ENCODE data around the gene TRAF5.

TRAF5 gene

DNA sequence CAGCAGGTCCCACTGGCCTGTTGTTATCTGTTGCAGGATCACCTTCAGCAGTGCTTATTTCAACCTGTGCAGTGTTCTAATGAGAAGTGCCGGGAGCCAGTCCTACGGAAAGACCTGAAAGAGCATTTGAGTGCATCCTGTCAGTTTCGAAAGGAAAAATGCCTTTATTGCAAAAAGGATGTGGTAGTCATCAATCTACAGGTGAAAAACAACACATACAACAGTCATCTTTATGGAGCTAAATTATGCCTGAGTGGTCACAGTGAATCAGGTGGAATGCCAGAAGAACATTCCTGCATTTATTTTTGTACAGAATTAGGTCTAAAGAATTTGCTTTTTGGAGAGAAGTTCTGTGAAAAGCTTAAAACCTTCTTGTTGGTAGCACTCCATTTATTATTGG, 33.2 kb downstream of the TRAF5 start:
- no peaks in the 10 kb centered on the region for H3K4me1 ChIP-seq (ENCODE audit: control insufficient read depth, insufficient read depth, low read length)
- H3K27ac ChIP-seq (ENCODE audit: low read depth, low read length), result no peak overlapping the region
- H3K36me3 ChIP-seq (ENCODE audit: control insufficient read depth, insufficient read depth, low read length), result peaks cover 38% of the 10 kb centered on the region
- H3K27me3 ChIP-seq (ENCODE audit: control insufficient read depth, insufficient read depth, low read length), result no peaks in the 10 kb centered on the region
- no peaks in the 10 kb centered on the region for H3K9me3 ChIP-seq (ENCODE audit: control insufficient read depth, insufficient read depth, low read depth, low read length)
- H3K9ac ChIP-seq (ENCODE audit: low read length), result no peak overlapping the region
- no peak overlapping the region for H3K4me3 ChIP-seq (ENCODE audit: low read depth, low read length)

DNA sequence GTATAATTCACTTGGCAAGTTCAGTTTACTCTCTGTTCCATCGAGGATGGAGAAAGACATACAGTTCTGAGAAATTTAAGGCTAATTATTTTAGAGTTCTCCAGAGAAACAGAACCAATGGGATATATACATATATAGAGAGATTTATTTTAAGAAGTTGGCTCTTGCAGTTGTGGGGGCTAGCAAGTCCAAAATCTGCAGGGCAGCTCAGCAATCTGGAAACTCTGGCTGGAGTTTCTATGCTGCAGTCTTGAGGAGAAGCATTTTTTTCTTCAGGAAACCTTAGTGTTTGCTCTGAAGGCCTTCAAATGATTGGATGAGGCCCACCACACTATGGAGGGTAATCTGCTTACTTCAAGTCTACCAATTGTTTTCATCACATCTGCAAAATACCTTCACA, 34.6 kb downstream of the TRAF5 start:
- Histone ChIP-seq H3K27ac (ENCODE audit: low read depth, low read length) (no peak overlapping the region), H3K4me3 (ENCODE audit: low read depth, low read length) (no peak overlapping the region), H3K27me3 (ENCODE audit: control insufficient read depth, insufficient read depth, low read length) (no peaks in the 10 kb centered on the region), H3K4me1 (ENCODE audit: control insufficient read depth, insufficient read depth, low read length) (no peaks in the 10 kb centered on the region), H3K9me3 (ENCODE audit: control insufficient read depth, insufficient read depth, low read depth, low read length) (no peaks in the 10 kb centered on the region), H3K36me3 (ENCODE audit: control insufficient read depth, insufficient read depth, low read length) (peaks cover 39% of the 10 kb centered on the region), H3K9ac (ENCODE audit: low read length) (no peak overlapping the region)

DNA sequence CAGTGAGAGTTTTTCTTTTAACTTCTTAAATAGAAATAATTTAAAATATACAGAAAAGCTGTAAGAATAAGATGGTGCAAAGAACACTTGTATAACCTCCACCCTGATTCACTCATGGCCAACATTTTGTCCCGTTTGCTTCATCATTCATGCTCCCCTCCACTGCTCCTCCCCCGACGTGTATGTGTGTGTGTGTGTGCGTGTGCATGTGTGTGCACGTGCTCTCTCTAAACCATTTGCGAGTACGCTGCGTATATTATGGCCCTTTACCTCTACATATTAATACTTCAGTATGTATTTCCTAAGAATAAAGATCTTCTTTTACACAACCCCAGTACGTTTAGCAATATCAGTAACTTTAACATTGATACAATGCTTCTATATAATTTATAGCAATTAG, 43.0 kb downstream of the TRAF5 start:
- H3K9ac ChIP-seq (ENCODE audit: low read length), result no peak overlapping the region
- no peaks in the 10 kb centered on the region for H3K4me1 ChIP-seq (ENCODE audit: control insufficient read depth, insufficient read depth, low read length)
- no peak overlapping the region for H3K4me3 ChIP-seq (ENCODE audit: low read depth, low read length)
- no peaks in the 10 kb centered on the region for H3K27me3 ChIP-seq (ENCODE audit: control insufficient read depth, insufficient read depth, low read length)
- H3K9me3 ChIP-seq (ENCODE audit: control insufficient read depth, insufficient read depth, low read depth, low read length), result no peaks in the 10 kb centered on the region
- H3K27ac ChIP-seq (ENCODE audit: low read depth, low read length), result no peak overlapping the region
- peaks cover 28% of the 10 kb centered on the region for H3K36me3 ChIP-seq (ENCODE audit: control insufficient read depth, insufficient read depth, low read length)

DNA sequence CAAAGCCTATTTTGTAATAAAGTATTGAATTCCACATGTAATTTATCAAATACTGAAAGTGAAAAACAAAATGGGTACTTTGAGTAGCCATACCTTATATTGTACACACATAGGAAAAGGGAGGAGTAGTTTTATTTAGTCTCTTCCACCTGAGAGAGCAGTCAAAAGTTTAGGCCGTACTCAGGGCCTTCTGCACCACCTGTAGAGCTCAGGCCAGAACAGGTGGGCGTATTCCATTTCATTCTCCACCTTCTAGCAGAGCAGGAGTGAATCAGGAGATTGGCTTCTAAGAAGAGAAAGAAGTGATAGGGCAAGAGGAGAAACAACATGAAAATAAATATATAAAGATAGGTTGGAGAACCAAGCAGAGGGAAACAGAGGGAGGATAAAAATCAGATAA, 44.0 kb downstream of the TRAF5 start:
- Histone ChIP-seq H3K9me3 (ENCODE audit: control insufficient read depth, insufficient read depth, low read depth, low read length) (no peaks in the 10 kb centered on the region), H3K27ac (ENCODE audit: low read depth, low read length) (no peak overlapping the region), H3K9ac (ENCODE audit: low read length) (no peak overlapping the region), H3K4me3 (ENCODE audit: low read depth, low read length) (no peak overlapping the region), H3K27me3 (ENCODE audit: control insufficient read depth, insufficient read depth, low read length) (no peaks in the 10 kb centered on the region), H3K36me3 (ENCODE audit: control insufficient read depth, insufficient read depth, low read length) (peaks cover 30% of the 10 kb centered on the region), H3K4me1 (ENCODE audit: control insufficient read depth, insufficient read depth, low read length) (no peaks in the 10 kb centered on the region)

DNA sequence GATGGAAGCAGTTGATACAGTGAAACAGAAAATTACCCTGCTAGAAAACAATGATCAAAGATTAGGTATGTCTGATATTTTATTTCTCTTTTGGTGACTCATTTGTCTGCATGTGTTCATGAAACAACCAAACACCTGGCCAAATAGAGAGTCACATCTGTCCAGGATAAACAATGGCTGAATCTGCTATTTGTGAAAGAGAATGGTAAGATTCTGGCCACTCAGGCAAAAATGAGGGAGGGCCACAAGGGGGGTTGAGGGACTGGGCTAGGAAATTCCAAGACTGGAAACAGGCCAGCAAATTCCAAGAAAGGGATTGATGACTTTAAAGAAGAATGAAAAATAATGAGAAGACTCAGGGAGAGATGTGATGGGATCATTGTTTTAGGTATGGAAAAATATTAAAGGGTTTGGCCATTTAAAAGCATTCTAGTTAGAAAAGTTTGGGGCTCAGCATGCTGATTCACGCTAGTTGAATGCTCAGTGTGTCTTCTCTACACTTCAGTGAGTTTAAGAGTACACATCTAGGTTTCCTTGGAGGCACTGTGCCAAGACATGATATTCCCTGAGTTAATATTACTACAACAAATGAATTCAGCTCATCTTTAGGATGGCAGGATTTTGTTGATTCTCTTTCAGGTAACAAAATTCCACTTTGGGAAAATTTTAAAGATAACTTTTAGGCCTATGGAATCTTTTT, 44.9 kb downstream of the TRAF5 start:
- Histone ChIP-seq H3K27me3 (ENCODE audit: control insufficient read depth, insufficient read depth, low read length) (no peaks in the 10 kb centered on the region), H3K36me3 (ENCODE audit: control insufficient read depth, insufficient read depth, low read length) (peaks cover 22% of the 10 kb centered on the region), H3K4me3 (ENCODE audit: low read depth, low read length) (no peak overlapping the region), H3K4me1 (ENCODE audit: control insufficient read depth, insufficient read depth, low read length) (peaks cover 2% of the 10 kb centered on the region; the same call in 1 of the 2 replicates), H3K27ac (ENCODE audit: low read depth, low read length) (no peak overlapping the region), H3K9ac (ENCODE audit: low read length) (no peak overlapping the region), H3K9me3 (ENCODE audit: control insufficient read depth, insufficient read depth, low read depth, low read length) (no peaks in the 10 kb centered on the region)

DNA sequence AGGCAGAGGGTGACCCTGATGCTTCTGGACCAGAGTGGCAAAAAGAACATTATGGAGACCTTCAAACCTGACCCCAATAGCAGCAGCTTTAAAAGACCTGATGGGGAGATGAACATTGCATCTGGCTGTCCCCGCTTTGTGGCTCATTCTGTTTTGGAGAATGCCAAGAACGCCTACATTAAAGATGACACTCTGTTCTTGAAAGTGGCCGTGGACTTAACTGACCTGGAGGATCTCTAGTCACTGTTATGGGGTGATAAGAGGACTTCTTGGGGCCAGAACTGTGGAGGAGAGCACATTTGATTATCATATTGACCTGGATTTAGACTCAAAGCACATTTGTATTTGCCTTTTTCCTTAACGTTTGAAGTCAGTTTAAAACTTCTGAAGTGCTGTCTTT, 45.8 kb downstream of the TRAF5 start:
- no peak overlapping the region for H3K9ac ChIP-seq (ENCODE audit: low read length)
- no peaks in the 10 kb centered on the region for H3K9me3 ChIP-seq (ENCODE audit: control insufficient read depth, insufficient read depth, low read depth, low read length)
- peaks cover 11% of the 10 kb centered on the region for H3K4me1 ChIP-seq (ENCODE audit: control insufficient read depth, insufficient read depth, low read length)
- H3K36me3 ChIP-seq (ENCODE audit: control insufficient read depth, insufficient read depth, low read length), result peaks cover 17% of the 10 kb centered on the region
- no peak overlapping the region for H3K4me3 ChIP-seq (ENCODE audit: low read depth, low read length)
- H3K27ac ChIP-seq (ENCODE audit: low read depth, low read length), result no peak overlapping the region
- H3K27me3 ChIP-seq (ENCODE audit: control insufficient read depth, insufficient read depth, low read length), result no peaks in the 10 kb centered on the region

DNA sequence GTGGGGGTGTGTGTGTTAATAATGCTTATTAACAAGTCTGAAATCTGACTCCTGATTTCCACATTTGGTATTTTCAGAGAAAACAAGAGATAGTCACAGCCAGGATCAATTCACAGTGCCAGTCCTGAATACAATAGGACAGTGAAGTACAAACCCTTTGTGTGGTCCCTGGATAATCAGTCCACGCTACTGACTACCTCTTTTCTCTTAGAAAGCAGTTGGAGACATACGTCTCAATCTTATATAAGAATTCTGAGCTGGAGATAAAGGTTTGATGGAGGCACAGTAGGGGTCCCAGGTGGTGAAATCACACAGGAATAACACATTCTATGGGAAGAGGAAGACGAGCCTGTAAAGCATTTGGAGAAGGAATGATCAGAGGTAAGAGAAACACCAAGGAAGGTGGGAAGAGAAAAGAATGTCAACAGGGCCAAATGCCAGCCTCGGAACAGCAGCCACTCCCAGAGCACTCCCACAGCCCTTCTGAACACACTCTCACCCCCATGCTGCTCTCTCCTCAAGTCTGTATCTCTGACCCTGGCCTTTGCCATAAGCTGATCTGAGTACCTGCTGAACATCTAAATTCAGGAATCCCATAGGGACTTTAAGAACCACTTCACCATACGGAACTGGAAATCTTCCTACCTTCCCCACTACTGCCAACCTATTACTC, 48.6 kb downstream of the TRAF5 start:
- H3K27ac ChIP-seq (ENCODE audit: low read depth, low read length), result no peak overlapping the region
- H3K4me3 ChIP-seq (ENCODE audit: low read depth, low read length), result no peak overlapping the region
- peaks cover 25% of the 10 kb centered on the region for H3K4me1 ChIP-seq (ENCODE audit: control insufficient read depth, insufficient read depth, low read length)
- no peak overlapping the region for H3K9ac ChIP-seq (ENCODE audit: low read length)
- peaks cover 9% of the 10 kb centered on the region; the same call in 1 of the 2 replicates for H3K36me3 ChIP-seq (ENCODE audit: control insufficient read depth, insufficient read depth, low read length)
- H3K27me3 ChIP-seq (ENCODE audit: control insufficient read depth, insufficient read depth, low read length), result no peaks in the 10 kb centered on the region
- H3K9me3 ChIP-seq (ENCODE audit: control insufficient read depth, insufficient read depth, low read depth, low read length), result no peaks in the 10 kb centered on the region

DNA sequence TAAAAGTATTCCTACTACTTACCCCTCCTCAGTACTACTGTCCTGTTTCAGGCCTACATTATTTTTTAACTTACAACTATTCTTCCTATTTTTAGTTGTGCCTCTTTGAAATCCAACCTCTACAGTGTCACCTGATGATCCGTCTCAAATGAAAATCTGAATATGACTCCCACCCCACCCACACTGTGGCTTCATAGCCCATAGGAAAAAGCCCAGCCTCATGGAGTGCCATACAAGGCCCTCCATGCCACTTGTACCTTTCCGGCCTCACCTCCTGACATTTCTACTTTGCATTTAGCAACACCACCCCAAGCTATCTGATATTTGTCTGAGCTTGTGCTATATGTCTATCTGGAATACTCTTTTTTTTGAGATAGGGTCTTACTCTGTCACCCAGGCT, 49.3 kb downstream of the TRAF5 start:
- H3K9ac ChIP-seq (ENCODE audit: low read length), result no peak overlapping the region
- no peaks in the 10 kb centered on the region for H3K9me3 ChIP-seq (ENCODE audit: control insufficient read depth, insufficient read depth, low read depth, low read length)
- peaks cover 9% of the 10 kb centered on the region; the same call in 1 of the 2 replicates for H3K36me3 ChIP-seq (ENCODE audit: control insufficient read depth, insufficient read depth, low read length)
- peaks cover 25% of the 10 kb centered on the region for H3K4me1 ChIP-seq (ENCODE audit: control insufficient read depth, insufficient read depth, low read length)
- no peak overlapping the region for H3K27ac ChIP-seq (ENCODE audit: low read depth, low read length)
- no peak overlapping the region for H3K4me3 ChIP-seq (ENCODE audit: low read depth, low read length)
- no peaks in the 10 kb centered on the region for H3K27me3 ChIP-seq (ENCODE audit: control insufficient read depth, insufficient read depth, low read length)

DNA sequence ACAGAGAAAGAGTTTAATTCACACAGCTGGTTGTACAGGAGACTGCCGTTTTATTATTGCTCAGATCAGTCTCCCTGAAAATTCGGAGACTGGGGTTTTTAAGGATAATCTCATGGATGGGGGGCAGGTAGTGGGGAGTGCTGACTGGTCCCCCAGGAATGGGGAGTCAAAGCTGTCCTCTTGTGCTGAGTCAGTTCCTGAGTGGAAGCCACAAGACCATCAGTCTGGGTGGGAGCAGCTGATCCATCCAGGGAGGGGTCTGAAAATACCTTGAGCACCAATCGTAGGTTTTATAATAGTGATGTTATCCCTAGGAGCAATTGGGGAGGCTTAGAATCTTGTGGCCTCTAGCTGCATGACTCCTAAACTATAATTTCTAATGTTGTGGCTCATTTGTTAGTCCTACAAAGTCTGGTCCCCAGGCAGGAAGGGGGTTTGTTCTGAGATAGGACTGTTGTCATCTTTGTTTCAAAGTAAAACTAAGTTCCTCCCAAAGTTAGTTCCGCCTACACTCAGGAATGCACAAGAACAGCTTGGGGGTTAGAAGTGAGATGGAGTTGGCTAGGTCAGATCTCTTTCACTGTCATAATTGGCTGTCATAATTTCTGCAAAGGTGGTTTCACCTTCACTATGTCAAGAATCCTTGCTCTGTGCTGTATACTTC, 50.3 kb downstream of the TRAF5 start:
- H3K9me3 ChIP-seq (ENCODE audit: control insufficient read depth, insufficient read depth, low read depth, low read length), result no peaks in the 10 kb centered on the region
- H3K4me1 ChIP-seq (ENCODE audit: control insufficient read depth, insufficient read depth, low read length), result peaks cover 25% of the 10 kb centered on the region
- H3K36me3 ChIP-seq (ENCODE audit: control insufficient read depth, insufficient read depth, low read length), result peaks cover 9% of the 10 kb centered on the region; the same call in 1 of the 2 replicates
- H3K27ac ChIP-seq (ENCODE audit: low read depth, low read length), result no peak overlapping the region
- no peaks in the 10 kb centered on the region for H3K27me3 ChIP-seq (ENCODE audit: control insufficient read depth, insufficient read depth, low read length)
- H3K4me3 ChIP-seq (ENCODE audit: low read depth, low read length), result no peak overlapping the region
- H3K9ac ChIP-seq (ENCODE audit: low read length), result no peak overlapping the region

DNA sequence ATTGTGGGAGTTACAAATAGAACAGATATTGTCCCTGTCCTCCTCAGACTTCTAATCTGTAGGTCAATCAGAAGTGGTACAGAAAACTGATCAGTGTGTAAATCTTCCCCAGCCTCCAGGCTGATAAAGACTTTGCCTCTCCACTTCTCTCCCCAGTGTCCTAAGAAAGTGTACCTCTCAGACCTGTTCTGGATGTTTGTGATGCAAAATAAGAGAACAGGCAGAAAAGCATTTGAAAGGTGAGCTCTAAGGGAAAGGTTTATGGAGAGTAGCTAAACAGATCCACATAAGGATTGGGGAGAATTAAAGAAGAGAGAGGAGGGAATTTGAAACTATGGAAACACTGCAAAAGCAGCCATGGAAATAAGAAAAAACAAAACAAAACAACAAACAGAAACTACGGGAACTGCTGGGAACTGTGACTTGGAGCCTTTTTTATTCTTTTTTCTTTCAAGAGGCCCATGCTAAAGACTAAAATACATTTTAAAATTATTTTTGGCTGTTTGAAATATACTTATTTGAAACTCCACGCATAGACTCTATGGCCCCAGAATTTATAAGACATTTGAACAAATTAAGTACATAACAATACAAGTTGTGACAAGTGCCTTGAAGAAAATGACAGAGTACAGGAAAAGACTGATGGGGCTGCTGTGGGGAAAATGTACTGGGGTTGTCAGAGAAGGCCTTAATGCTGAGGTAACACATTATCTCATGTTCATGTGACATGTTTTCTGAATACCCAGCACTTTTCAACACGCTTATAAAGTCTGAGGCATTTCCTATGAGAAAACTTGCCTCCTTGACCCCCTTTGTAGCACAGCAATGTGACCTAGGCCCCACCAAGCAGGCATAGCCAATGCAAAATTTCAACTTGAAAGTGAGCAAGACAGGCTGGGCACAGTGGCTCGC, 51.2 kb downstream of the TRAF5 start:
- Histone ChIP-seq H3K27me3 (ENCODE audit: control insufficient read depth, insufficient read depth, low read length) (no peaks in the 10 kb centered on the region), H3K9me3 (ENCODE audit: control insufficient read depth, insufficient read depth, low read depth, low read length) (no peaks in the 10 kb centered on the region), H3K4me1 (ENCODE audit: control insufficient read depth, insufficient read depth, low read length) (peaks cover 27% of the 10 kb centered on the region), H3K36me3 (ENCODE audit: control insufficient read depth, insufficient read depth, low read length) (0 out of 2 replicates have a peak, but pooled peaks cover 5% of the 10 kb centered on the region), H3K9ac (ENCODE audit: low read length) (no peak overlapping the region), H3K27ac (ENCODE audit: low read depth, low read length) (peak overlapping the region; percentile 5; the same call in 1 of the 2 replicates), H3K4me3 (ENCODE audit: low read depth, low read length) (0 out of 2 replicates have a peak overlapping the region, but pooled peaks have one; percentile 0)

Measured in HUES6 (cell line).